HG03108 (cell line): ENCODE data around the gene SPOCD1.

Experiments used
- ATAC-seq: cut with Tn5 transposase; IDR thresholded peaks from one replicate; pipeline ENCODE4 v1.9.1; 2021; ENCODE audit warnings: moderate library complexity; ENCODE audit not compliant: unreplicated experiment

Gene SPOCD1

DNA sequence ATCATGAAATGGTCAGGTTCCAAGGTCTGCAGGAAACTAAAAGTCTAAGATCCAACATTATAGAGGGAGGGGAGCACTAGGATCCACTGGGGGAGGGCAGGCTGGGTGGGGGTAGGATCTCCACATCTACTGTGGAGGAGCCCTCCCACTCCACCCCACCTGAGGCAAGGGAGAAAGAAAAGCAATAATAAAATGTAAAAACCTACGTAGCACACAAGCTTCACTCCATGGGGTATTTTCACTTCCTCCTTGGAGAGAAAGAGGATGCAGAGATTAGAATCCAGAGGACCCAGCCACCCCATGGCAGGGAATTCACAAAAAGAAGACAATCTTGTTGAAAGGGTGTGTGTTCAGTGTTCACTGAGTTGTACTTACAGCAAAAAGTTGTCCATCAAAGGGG is 14.4 kb downstream of the SPOCD1 start:
- ATAC-seq: no peak

DNA sequence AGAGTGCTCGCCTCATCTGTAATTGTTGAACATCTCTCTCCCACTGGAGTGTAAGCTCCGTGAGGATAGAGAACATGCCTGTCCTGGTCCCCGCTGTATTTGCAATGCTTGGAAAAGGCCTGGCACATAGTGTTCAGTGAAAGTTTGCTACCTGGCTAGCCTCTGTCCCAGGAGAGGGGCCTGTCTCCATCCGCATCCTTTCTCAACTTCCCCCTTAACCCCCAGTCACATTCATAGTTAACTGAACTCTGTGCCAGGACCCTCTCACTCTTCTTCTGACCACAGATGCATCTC is 15.2 kb downstream of the SPOCD1 start:
- no peak for ATAC-seq

DNA sequence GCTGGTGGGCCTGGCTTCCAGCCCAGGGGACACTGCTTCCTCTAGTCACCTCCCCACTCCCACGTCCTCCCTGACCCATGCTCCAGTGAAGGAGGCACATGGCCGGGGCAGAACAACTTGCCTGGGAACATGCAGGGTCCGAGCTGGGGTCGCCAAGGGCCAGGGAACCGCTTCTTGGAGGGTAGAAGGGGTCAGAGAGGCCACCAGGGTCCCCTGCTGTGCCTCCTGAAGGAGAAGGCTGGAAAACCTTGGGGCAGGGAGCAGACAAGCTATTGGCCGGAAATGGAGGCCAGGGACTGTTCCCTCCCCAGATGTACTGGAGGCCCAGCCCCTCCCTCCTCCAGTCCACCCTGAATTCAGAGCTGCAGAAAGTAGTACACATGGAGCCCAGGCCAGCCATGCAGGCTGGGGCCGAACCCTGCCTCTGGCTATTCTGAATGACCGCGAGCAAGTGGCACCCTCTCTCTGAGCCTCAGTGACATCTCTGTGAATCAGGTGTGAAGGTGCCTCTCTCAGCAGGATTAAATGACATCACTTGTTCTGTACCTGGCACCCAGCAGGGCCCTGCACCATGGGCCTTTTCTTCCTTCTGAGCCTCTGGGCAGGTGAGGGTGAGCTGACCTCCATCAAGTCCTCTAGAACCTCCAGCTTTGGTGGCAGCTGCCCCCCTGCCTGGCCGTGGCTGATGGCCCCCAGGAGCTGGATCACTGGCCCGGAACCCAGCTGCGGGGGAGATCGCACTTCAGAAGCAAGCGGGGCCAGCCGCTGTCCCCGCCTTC is 15.7 kb downstream of the SPOCD1 start:
- no peak for ATAC-seq

DNA sequence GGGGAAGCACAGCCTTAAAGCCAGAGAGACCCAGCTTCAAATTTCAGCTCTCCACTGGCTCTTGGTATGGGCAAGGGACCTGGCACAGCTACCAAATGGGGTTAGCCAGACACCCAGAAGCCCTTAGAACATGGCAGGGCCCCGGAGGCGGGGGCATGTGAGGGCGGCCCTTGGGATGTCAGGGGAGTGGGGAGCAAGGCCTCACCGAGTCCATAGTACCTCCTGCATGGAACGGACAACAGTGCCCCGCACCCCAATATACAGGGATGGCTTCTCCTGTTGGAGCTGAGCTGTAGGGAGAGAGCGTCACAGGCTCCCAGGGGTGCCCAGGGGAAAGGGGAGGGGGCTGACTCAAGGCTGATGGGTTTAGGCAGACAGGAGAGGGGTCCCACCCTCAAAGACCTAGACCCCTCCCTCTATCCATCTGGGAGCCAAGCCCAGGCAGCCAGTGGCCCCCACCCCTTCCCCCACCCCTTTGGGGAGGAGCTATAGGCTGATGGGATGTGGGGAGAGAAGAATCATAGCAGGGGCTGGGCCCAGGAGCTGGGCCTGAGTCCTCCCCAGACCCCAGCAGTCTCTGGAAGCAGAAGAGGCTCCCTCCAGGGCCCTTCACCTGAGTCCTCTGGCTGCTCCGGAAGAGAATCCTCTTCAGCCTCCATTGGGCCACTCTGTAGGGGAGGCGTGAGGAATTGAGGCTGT is 16.5 kb downstream of the SPOCD1 start:
- no peak for ATAC-seq

DNA sequence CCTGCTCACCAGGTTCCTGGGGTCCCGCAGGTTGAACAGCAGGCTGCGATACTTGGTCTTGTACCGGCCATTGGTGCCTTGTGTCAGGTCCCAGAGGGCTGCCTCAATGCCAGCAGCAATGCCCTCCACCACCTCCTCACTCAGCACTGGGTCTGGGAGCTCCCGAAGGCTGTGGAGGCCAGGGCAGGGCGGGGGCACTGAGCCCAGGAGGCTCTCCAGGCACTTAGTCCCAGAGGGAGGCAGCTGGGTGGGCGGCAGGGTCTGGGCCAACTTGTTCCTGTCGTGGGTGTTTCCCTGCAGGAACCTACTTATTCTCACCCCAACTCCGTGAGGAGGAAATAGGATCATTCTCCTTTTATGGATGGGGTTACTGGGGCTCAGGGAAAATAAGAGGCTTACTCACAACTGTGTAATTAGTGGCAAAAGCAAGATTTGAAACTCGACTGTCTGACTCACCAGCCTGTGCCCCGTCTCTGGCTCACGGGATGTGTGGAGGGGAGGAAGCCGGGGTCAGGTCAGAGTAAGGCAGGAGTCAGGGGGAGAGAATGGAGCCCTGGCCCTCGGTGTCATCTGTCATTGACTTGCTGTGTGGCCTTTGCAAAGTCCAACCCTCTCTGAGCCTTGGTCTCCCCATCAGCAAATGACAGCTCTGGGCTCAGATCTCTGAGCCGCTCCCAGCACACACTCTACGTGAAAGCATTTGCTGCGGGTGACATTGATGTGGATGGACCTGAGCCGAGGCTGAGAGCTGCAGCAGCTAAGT is 17.2 kb downstream of the SPOCD1 start:
- ATAC-seq: no peak

DNA sequence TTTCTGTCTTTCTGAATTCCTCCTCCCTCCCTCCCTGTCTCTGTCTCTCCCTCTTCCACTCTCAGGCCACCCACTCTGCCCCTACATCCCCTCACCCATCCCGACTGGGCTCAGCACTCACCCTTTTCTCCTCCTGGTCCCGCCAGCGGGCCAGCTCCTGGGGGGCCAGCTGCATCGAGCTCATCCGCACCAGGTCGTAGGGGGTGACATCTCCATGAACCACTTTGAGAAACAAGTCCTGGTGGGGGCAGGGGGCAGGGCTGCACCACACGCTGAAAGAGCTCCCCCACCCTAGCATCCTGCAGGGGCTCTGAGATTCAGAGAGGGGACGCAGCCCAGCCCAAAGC is 17.8 kb downstream of the SPOCD1 start:
- no peak for ATAC-seq

DNA sequence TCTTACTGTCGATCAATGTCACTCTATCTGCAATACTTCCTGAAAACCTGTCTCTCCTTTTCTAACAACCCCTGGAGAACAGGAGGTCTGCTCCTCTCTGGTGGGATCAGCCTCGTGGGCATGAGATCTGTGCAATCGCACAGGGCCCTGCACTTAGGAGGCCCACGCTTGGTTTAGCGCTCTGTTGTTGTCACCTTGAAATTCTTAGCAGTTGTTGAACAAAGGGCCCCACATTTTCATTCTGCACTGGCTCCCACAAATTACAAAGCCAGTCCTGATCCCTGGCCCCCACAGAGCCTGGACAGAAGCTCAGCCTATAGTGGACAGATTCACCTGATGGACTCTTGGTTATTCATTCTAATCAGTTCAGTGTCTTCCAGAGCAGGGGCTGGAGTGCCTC is 18.6 kb downstream of the SPOCD1 start:
- no peak for ATAC-seq

DNA sequence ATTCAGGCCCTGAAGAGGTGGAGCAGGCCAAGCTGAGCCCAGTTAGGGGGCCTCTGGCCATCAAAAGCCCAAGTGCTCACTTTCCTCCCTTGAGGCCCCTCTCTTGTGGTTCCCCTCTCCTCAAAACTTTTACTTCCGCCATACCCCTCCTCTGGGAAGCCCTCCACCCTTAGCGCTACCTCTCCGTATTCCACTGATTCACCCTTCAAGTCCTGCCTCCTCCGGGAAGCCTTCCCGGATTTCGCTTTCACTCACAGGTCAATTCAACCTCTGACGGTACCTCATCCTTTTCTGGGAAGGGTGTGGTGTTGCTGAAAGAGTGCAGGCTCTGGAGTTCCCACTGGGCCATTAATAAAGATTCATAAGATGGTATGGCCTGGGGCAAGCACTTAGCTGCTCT is 19.1 kb downstream of the SPOCD1 start:
- no peak for ATAC-seq

DNA sequence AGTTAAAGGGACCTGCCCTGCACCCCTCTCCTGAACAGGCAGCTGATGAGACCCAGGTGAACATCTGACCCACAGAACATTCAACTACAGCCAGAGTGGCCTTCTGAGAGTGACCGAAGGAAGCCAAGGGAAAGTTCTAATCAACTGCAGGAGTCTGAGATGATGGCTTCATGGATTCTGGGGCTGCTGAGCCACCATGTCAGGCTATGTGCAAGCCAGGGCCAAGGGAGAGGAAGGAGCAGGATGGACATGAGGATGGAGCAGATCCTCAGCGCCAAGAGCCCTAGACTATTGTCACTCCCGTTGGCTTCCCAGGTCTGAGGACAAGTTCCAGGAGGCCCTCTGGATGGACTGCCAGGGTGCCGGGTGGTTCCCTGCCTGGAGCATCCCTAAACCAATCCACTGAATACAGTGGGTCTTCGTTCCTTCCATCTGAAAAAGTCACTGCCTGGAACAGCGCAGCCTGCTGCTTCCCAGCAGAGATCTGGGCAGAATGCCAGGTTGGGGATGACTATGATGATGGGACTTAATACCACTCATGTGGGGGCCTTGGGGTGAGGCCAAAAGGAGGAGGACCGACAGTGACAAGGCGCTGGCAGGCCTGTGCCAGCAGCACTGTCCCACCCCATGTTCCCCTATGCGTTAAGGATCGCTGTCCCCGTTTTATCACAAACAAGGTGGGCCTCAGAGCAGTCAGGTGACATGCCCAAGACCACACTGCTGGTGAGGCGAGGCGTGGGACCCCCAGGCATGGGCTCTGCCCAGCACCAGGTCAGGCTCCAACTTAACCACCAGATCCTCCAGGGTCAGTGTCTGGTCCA is 19.8 kb downstream of the SPOCD1 start:
- ATAC-seq: no peak

DNA sequence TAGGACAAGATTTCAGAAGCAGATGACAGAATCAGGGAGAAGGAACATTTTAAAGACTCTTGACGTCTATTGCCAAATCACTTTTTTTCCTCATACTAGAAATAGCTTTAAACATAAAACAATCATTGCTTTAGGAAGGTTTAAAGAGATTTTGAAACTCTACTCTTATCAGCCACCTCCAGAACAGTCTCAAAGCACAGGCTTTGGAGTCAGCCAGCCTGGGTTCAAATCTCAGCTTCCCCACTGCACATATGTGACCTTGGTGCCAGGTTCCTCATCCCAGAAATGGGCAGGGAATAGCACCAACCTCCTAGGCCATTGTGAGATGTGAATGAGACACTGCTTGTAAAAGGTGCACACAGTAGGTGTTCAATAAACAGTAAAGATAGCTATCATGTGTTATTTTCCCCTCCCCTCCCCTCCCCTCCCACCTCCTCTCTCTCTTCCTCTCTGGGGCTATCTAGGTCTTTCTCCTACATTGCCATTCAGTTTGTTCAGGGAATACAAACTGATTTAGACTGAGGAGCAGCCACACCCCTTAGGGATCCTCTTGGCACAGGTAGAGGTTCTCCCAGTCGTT is 20.6 kb downstream of the SPOCD1 start:
- no peak for ATAC-seq

DNA sequence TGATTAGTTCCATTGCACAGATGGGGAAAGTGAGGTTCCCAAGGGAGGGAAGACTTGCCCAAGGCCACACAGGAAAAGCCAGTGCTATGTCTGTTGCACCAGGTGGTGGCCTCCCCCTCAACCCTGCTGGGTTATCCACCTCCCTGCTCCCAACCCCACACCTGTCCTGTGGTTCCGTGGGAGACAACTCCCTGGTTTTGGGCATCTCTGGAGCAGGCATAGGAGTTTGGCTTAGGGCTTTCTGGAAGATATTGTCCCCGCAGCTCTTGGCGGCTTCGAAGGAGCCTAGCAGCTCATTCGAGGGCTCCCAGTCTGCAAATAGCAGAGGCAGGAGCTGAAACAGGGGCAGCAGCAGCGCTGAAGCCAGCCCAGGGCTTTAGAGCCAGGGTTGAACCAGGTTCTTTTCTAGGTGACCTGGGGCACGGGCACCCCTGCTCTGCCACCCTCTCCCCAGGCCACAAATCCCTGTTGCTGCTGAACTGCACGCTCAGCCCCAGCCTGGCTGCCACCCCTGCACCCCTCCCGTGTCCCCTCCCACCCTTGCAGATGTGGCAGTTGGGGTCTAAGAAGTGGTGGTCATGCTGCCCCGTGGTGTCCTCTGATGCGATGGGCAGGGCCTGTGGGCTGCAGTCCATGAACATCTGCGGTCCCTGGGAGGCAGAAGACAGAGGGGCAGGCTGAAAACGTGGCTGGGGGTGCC is 22.1 kb downstream of the SPOCD1 start:
- ATAC-seq: no peak

DNA sequence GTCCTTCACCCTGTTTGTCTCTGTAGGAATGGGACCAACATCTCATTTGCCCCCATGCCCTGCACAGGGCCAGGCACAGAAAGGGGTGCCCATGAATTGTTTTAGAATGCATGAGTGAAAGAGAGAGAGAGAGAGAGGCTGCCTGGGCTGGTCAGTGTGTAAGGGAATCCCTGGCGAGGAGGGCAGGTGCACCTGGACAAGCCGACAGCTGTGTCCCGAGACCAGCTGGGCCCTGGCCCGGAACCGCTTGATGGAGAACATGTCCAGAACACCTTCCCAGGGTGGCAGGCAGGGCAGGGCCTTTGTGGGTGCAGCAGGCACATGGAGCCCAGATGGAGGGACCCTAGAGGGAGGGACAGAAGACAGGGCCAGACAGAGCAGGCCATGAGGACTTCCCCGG is 22.7 kb downstream of the SPOCD1 start:
- no peak for ATAC-seq

DNA sequence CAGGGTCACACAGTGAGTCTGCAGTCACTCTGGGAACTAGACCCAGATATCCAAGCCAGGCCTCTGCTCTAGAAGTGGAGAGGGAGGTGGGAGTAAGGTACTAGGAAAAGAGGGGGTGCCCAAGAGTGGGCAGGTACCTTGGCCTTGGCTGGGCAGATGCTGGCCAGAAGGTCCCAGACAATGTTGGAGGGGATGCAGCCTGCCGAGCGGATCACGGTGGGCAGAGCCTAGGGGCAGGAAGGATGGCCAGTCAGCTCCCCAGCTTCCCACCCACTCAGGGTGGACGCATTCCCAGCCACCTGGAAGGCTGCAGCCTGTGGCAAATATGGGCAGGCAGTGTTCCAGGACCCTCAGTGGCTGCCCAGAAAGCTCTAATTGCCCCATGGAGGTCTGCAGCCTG is 23.3 kb downstream of the SPOCD1 start:
- no peak for ATAC-seq

DNA sequence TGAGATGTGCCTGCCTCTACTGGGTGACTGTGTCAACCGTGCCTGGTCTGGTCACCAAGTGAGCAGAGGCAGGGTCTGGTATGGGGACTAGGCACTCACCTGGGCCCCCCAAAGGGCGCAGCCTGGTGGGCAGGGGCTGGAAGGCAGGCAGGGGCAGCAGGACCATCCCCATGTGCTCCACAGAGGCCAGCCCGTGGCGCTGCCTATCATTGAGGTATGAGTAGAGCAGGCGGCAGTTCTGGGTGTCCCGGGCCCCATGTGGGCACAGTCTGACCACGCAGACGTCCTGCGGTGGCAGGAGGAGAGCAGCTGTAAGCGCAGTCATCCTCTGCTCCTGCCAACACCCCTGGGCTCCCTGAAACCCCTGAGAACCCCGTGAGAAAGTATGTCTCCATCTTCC is 23.7 kb downstream of the SPOCD1 start:
- no peak for ATAC-seq

DNA sequence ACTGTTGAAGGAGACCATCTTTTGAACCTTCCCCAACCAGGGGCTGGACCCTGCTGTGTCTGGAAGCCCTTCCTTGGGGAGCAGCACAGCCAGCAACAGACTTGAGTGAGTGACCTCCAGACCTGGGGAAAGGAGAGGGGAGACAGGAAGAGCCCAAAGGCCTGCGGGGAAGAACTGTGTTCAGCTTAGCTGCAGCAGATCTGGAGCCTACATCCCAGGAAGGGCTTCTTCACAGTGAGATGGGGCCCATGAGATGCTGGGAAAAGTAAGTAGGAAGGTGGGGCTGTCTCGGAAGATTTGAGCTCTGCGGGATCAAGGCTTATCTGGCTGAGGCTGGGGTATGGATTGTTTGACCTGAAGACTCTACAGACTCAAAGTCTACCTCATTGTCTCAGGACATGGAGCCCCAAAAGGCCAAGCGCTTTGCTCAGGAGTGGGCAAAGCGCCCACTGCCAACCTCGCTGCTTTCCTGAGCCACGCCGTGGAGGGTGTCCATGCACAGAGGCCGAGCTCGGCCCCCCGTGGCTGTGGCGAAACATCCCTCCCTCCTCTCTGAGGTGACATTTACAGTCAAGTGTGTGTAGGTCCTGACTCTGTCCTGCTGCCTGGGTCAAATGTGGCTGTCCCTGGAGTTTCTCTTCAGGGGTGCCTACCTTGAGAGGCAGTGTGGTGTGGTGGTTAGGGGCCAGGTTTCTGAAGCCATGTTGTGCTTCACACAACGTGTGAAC is 24.5 kb downstream of the SPOCD1 start:
- ATAC-seq: no peak

DNA sequence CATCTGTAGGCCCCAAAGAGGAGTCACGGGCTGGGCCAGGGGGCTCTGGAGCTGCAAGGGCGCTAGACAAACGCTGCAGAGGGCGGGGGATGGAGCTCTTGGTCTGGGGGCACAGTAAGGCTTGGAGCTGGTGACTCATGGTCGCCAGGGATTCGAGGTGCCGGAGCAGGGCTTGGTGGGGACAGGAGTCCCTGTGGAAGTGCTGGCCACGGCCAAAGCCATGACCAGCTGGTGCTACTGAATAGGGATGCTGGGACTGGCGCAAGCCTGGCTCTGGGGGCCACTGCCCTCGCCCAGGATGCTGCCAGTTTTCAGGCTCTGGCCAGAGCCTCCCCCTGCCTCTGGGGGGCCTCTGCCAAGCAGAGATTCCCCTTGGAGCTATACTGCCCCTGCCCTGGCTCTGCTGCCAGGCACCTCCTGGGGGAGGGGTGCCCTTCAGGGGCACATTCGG is 25.2 kb downstream of the SPOCD1 start:
- no peak for ATAC-seq

DNA sequence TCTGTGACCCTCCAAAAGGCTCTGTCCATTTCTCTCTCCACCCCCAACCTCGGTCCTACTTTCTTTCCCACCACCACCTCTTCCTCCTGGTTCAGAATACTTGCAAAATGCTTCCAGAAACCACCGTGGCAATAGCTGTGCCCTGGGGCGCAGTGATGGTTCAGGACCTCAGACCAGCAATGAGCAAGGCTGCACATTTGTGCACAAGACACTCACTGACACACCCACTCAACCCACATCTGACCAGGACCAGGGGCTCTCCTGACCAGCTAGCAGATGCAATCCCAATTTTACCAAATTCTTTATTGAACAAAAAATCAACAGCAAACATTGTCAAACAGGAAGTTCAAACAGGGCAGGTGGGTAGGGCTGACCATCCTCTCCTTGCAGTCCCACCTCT is 25.7 kb downstream of the SPOCD1 start:
- ATAC-seq: no peak

DNA sequence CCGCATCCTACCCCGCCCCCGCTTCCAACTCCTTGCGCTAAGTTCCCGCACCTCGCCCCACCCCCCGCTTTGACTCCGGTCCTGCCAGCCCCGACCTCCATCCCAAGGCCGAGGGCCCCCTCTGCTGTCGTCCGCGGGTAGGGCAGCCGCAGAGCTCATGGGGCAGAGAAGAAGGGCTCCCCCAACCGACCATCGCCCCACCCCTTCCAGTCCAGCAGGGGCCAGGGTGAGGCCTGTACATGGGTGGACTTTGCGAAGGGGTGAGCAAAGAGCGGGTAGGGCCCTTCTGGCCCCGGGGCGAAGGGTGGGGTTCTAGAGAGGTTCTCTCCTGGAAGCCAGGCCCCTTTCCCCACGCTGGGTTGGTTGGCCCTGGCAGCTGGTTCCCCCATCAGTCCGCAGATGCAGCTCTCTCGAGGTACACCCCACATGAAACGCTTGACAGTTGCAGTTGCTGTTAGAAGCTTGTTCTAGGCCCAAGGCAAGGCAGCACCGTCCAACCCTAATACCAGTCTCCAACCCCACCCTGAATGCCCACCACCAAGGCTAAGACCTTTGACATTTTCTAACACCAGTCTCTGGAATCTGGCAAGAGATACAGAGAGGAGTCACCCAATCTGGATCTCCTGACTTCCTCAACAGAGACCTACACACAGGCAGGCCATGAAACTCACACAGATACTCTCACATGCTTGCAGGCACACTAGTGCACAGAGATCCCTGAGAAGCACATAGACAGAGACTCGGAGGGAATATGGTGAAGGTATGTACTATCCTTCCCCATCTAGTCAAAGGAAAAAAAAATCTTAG is 26.4 kb downstream of the SPOCD1 start:
- peak; percentile 61 for ATAC-seq

DNA sequence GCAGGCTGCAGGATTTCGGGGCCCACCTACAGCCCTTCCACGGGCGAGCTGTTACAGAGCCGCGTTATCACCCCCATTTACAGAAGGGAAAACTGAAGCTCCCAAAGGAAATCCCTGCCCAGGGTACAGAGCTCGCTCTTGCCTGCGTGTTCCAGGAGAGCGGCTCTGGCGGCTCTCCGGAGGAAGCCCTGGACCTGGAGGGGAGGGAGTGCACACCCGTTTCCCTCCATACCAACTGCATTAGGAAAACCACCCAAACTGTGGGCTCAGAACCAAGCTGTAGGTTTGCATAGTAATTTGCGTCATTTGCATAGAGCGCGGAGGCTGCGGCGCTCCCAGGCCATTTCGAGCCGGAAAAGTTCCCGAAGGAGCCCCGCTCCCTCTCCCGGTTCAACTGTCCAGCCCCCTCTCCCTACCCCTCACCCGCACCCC is 27.0 kb downstream of the SPOCD1 start:
- peak; percentile 13 for ATAC-seq
